HG03439 (cell line): ENCODE data around the gene ACVR1B.
"Not testable (repeated sequence)": the region's sequence is repeated elsewhere in the genome, so short reads cannot be mapped to it uniquely, and the experiment has no call there.

Experiments used
- ATAC-seq: cut with Tn5 transposase; IDR thresholded peaks from one replicate; pipeline ENCODE4 v1.9.1; 2021; ENCODE audit warnings: mild to moderate bottlenecking, moderate library complexity; ENCODE audit not compliant: unreplicated experiment

The ACVR1B gene

GRCh38 chr12:51969643-51970042 lies 18.1 kb downstream of the ACVR1B start:
- ATAC-seq = no peak

DNA sequence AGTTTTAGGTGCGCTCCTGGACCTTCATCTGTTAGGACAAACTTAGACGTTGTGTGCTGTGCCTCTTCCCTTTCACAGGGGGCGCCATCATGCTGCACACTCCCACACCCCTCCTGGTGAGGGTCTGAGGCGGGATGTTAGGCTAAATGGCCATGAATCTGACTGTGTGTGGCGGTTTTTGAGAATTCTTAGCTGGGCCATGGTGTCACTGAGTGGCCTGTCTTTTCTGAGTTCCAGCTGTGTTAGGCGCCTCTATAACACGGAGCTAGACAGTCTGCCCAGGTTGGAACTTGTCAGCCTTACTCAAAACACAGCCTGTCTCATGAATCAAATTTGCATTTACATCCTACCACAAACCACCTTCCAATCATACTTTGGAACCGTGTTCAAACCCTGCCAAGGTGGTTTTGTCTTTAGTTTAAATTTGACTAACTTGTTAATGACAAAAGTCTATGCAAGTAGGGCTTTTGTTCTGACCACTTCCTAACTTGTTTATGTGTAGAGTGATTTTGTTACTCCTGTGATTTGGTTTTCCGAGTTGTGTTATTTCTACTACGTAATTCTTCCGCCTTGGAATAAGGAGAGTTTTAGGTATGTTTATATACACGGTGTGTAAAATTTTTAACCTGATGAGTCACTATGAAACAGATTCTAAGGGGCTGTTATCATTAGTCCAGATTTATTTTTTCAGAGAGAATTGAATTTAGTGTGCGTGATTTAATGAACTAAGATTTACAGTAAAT lies 19.6 kb downstream of the ACVR1B start:
- ATAC-seq = peak; percentile 80

- no peak for ATAC-seq
These were observed 20.4 kb downstream of the ACVR1B start for GRCh38 chr12:51971679-51972421.

GRCh38 chr12:51972422-51972812 lies 20.9 kb downstream of the ACVR1B start:
- ATAC-seq = no peak

- ATAC-seq = no peak
These were observed 21.4 kb downstream of the ACVR1B start for GRCh38 chr12:51972849-51973273.

DNA sequence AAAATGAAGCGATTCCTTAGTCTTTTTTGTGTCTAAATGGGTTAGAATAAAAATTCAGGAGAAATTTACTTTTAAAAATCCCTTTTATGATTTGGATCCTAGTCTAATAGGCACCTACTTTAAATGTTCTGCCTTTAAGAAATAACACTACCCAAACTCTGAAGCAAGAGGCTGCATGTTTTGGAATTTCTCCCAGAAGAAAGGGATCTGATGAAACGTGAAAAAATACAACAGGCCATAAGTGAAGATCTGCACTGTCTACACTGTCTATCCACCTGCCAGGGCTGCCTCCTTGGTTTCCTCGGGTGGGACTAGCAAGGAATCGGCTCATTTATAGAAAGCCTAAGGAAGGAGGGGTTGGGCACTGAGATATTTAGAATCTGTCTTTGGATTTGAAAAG lies 22.1 kb downstream of the ACVR1B start:
- ATAC-seq = no peak

DNA sequence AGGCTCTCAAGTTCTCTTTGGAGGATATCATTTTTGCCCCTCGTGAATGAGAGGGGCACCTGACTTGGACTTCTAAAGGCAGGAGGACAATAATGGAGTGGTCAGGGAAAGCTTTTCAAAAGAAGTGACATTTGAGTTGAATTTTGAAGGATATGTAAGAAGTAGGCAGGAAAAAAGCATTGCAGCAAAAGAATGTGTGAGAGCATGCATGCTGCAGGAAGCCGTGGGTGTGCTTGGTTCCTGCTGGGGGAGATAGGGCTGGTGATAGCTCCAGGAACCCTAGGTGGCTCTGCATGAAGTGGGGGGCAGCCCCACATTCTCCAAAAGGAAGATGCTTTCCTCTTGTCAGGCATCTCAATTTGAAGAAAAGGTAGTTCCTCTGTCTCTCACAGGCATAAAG lies 23.1 kb downstream of the ACVR1B start:
- ATAC-seq = no peak

DNA sequence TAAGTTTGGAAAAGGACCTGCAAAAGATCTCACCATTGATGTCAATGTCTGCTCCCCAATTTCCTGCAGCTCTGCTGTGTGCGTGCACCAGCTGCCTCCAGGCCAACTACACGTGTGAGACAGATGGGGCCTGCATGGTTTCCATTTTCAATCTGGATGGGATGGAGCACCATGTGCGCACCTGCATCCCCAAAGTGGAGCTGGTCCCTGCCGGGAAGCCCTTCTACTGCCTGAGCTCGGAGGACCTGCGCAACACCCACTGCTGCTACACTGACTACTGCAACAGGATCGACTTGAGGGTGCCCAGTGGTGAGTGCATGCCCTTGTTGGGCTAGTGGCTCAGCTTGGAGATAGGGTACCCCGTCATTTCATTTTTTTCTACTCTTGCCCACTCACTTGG lies 23.7 kb downstream of the ACVR1B start:
- ATAC-seq = no peak

- no peak for ATAC-seq
These were observed 25.1 kb downstream of the ACVR1B start for GRCh38 chr12:51976376-51977160.

- no peak for ATAC-seq
These were observed 25.8 kb downstream of the ACVR1B start for GRCh38 chr12:51977320-51977753.

- ATAC-seq = not testable (repeated sequence)
These were observed 27.8 kb downstream of the ACVR1B start for GRCh38 chr12:51979306-51979705.

GRCh38 chr12:51980051-51980808 lies 28.7 kb downstream of the ACVR1B start:
- peak; percentile 84 for ATAC-seq

DNA sequence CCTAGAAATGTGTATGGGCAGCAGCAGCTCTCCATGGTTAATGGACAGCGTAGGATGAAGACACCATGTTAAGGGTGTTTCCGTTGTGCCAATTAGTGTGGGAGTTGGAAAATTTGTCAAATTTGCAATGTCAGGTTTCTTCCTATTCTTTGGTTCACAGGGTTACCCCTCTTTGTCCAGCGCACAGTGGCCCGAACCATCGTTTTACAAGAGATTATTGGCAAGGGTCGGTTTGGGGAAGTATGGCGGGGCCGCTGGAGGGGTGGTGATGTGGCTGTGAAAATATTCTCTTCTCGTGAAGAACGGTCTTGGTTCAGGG lies 29.3 kb downstream of the ACVR1B start:
- no peak for ATAC-seq

GRCh38 chr12:51984657-51985056 lies 33.2 kb downstream of the ACVR1B start:
- no peak for ATAC-seq

- ATAC-seq = no peak
These were observed 33.8 kb downstream of the ACVR1B start for GRCh38 chr12:51985154-51985835.

GRCh38 chr12:51986834-51987233 lies 35.3 kb downstream of the ACVR1B start:
- no peak for ATAC-seq

DNA sequence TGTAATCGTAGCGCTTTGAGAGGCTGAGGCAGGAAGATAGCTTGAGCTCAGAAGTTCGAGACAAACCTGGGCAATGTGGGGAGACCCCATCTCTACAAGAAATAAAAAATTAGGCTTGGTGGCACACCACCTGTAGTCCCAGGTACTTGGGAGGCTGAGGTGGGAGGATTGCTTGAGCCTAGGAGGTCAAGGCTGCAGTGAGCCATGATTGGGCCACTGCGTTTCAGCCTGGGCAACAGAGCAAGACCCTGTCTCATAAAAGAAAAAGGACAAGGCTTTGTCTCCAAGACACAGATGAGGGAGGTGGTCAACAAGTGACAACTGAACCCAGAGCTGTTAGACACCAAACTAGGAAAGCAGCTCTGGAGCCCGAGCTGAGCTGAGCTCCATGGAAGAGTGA lies 40.7 kb downstream of the ACVR1B start:
- no peak for ATAC-seq

DNA sequence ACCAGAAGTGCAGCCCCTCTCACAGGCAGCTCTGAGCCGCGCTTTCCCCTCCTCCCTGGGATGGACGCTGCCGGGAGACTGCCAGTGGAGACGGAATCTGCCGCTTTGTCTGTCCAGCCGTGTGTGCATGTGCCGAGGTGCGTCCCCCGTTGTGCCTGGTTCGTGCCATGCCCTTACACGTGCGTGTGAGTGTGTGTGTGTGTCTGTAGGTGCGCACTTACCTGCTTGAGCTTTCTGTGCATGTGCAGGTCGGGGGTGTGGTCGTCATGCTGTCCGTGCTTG lies 43.0 kb downstream of the ACVR1B start:
- no peak for ATAC-seq

DNA sequence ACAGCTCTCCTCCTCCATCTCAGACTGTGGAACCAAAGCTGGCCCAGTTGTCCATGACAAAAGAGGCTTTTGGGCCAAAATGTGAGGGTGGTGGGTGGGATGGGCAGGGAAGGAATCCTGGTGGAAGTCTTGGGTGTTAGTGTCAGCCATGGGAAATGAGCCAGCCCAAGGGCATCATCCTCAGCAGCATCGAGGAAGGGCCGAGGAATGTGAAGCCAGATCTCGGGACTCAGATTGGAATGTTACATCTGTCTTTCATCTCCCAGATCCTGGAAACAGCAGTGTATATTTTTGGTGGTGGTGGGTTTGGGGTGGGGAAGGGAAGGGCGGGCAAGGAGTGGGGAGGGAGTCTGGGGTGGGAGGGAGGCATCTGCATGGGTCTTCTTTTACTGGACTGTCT lies 43.5 kb downstream of the ACVR1B start:
- ATAC-seq = no peak

GRCh38 chr12:51997136-51997535 lies 45.6 kb downstream of the ACVR1B start:
- no peak for ATAC-seq
